K562 (cell line): ENCODE data around the gene SLC27A4. TPM values are rescaled to one million over a fixed set of nuclear protein-coding genes. Genes with fewer than 3 reads are reported as not detected.

Experiments
- ATAC-seq: fragments of 200-7000 bp; cut with Tn5 transposase; 3 replicates; pipeline ENCODE4 v1.9.1; 2020; ENCODE audit warnings: moderate library complexity
- BruUV-seq: library from RNA; stranded (reverse); fragments of 400-500 nt; replicated peaks from 2 replicates; lab custom pipeline; 2021; lab: Mats Ljungman, UMichigan
- CTCF ChIA-PET: fragments of 300-600 bp; formaldehyde crosslinking; extraction: SDS; loops from one replicate; lab custom pipeline; 2021; ENCODE audit warnings: low intra/inter-chr PET ratio; lab: Yijun Ruan, JAX
- POLR2A ChIA-PET: fragments of 300-600, 350-650 bp; sonication (Branson Sonifier 250); formaldehyde crosslinking; extraction: SDS; loops from one replicate; lab custom pipeline; 2021; ENCODE audit warnings: antibody characterized with exemption, inconsistent platforms; lab: Yijun Ruan, JAX
- DNase-seq, 4 experiments: peaks; one replicate each; pipeline versions ENCODE4 v3.0.0 to v3.0.0-alpha.2; 2011 to 2018; ENCODE audit warnings: low spot score in 3 of 4, mixed read lengths in 3 of 4; ENCODE audit errors: extremely low read depth in 1 of 4
- FAIRE-seq: peaks from 2 replicates; lab custom pipeline; 2011; peaks lifted over from hg19 to GRCh38; lab: Jason Lieb, UNC
- H2AFZ ChIP-seq: 2 replicates; pipeline ENCODE4 v1.6.0; 2011; ENCODE audit warnings: low read depth, low read length, control low read depth, inconsistent platforms
- H3K27ac ChIP-seq: fragments of 200-600 bp; 3 replicates; pipeline ENCODE4 v1.8.0; 2011; ENCODE audit warnings: low read depth, mild to moderate bottlenecking, control low read depth, inconsistent platforms, low read length, moderate library complexity, mixed read lengths; ENCODE audit errors: extremely low read depth
- H3K27me3 ChIP-seq, 2 experiments: fragments of 300-600 bp in 1 of 2; 2 replicates in 1 of 2; 3 replicates in 1 of 2; pipeline versions ENCODE4 v1.6.0 to v1.8.0; 2011; ENCODE audit warnings: inconsistent platforms in 2 of 2, low read length in 2 of 2, mild to moderate bottlenecking in 1 of 2, mixed read lengths in 1 of 2, moderate library complexity in 1 of 2; ENCODE audit not compliant: control insufficient read depth in 2 of 2, insufficient read depth in 2 of 2
- H3K36me3 ChIP-seq: fragments of 300-600 bp; 3 replicates; pipeline ENCODE4 v1.8.0; 2011; ENCODE audit warnings: mild to moderate bottlenecking, low read length, inconsistent platforms; ENCODE audit not compliant: control insufficient read depth, insufficient read depth
- H3K4me1 ChIP-seq, 2 experiments: fragments of 200-600 bp in 1 of 2; replicated peaks in 1 of 2; 2 replicates in 1 of 2; 3 replicates in 1 of 2; pipeline versions ENCODE4 v1.5.1 to v1.8.0; 2011; ENCODE audit warnings: inconsistent platforms in 2 of 2, low read length in 2 of 2, mild to moderate bottlenecking in 1 of 2, mixed read lengths in 1 of 2, moderate library complexity in 1 of 2; ENCODE audit not compliant: control insufficient read depth in 2 of 2, insufficient read depth in 2 of 2
- H3K4me2 ChIP-seq: 2 replicates; pipeline ENCODE4 v1.6.1; 2011; ENCODE audit warnings: low read length, control low read depth, inconsistent platforms, mixed read lengths; ENCODE audit not compliant: insufficient read depth
- H3K4me3 ChIP-seq: fragments of 200-600 bp; sonication (generic), shearing (Covaris generic); 2 replicates; pipeline ENCODE4 v1.5.1; 2016; ENCODE audit warnings: control low read depth, inconsistent platforms
- H3K79me2 ChIP-seq: fragments of 200-600 bp; 3 replicates; pipeline ENCODE4 v1.8.0; 2011; ENCODE audit warnings: low read length, inconsistent platforms; ENCODE audit not compliant: control insufficient read depth, insufficient read depth
- H3K9ac ChIP-seq, 2 experiments: 2 replicates each; pipeline versions ENCODE4 v1.6.0 to v1.6.1; 2011; ENCODE audit warnings: low read depth in 2 of 2, low read length in 2 of 2, control low read depth in 1 of 2, inconsistent platforms in 1 of 2, mild to moderate bottlenecking in 1 of 2, mixed read lengths in 1 of 2; ENCODE audit not compliant: insufficient read depth in 1 of 2
- H3K9me1 ChIP-seq: one replicate; pipeline ENCODE4 v1.6.0; 2011; ENCODE audit warnings: inconsistent platforms, mild to moderate bottlenecking, low read length, moderate library complexity; ENCODE audit not compliant: control insufficient read depth, insufficient read depth
- H3K9me3 ChIP-seq: replicated peaks from 2 replicates; pipeline ENCODE4 v1.5.1; 2011; ENCODE audit warnings: low read depth, low read length, inconsistent platforms; ENCODE audit not compliant: control insufficient read depth, insufficient read depth
- H4K20me1 ChIP-seq: replicated peaks from 2 replicates; pipeline ENCODE4 v1.6.1; 2011; ENCODE audit warnings: low read length, inconsistent platforms, mixed read lengths; ENCODE audit not compliant: control insufficient read depth, insufficient read depth
- BHLHE40 ChIP-seq: IDR thresholded peaks from 2 replicates; pipeline ENCODE4 v1.6.1; 2011; ENCODE audit warnings: low read length, improper control_type of control experiment
- E2F3 ChIP-seq: fragments of 250-450 bp; sonication (Bioruptor Pico); IDR thresholded peaks from 2 replicates; pipeline ENCODE4 v1.4.0; 2020; ENCODE audit warnings: mild to moderate bottlenecking
- E2F4 ChIP-seq: sonication (generic); formaldehyde crosslinking; IDR thresholded peaks from 2 replicates; pipeline ENCODE4 v1.8.0; 2022; ENCODE audit warnings: mild to moderate bottlenecking, low read depth, missing genetic modification reagents
- KDM5B ChIP-seq: fragments of 200-600 bp; sonication (generic); IDR thresholded peaks from 2 replicates; pipeline ENCODE4 v1.6.1; 2012; ENCODE audit warnings: low read depth, mild to moderate bottlenecking, moderate library complexity, low read length, control low read depth, inconsistent platforms; ENCODE audit not compliant: insufficient replicate concordance
- MTA1 ChIP-seq: fragments of 450-650 bp; IDR thresholded peaks from 2 replicates; pipeline ENCODE4 v1.6.1; 2017; ENCODE audit warnings: borderline replicate concordance
- TFE3 ChIP-seq: fragments of 450-650 bp; formaldehyde crosslinking; IDR thresholded peaks from 2 replicates; pipeline ENCODE4 v1.4.0; 2020; ENCODE audit warnings: mild to moderate bottlenecking, mixed read lengths
- TSC22D4 ChIP-seq: fragments of 450-650 bp; IDR thresholded peaks from 2 replicates; pipeline ENCODE4 v1.6.1; 2016; ENCODE audit warnings: missing genetic modification characterization, missing biosample characterization, control low read depth
- TSHZ1 ChIP-seq: fragments of 250-450 bp; sonication (Bioruptor Pico); IDR thresholded peaks from 2 replicates; pipeline ENCODE4 v1.4.0; 2020; ENCODE audit warnings: mild to moderate bottlenecking, moderate library complexity
- ZNF133 ChIP-seq: fragments of 250-450 bp; sonication (Bioruptor Pico); IDR thresholded peaks from 2 replicates; pipeline ENCODE4 v1.4.0; 2020; ENCODE audit warnings: mild to moderate bottlenecking
- ZNF445 ChIP-seq: fragments of 250-450 bp; sonication (Bioruptor Pico); IDR thresholded peaks from 2 replicates; pipeline ENCODE4 v1.4.0; 2020; ENCODE audit warnings: low read depth, mild to moderate bottlenecking, moderate library complexity
- ZNF518B ChIP-seq: fragments of 250-450 bp; sonication (Bioruptor Pico); IDR thresholded peaks from 2 replicates; pipeline ENCODE4 v1.5.0; 2021; ENCODE audit warnings: mild to moderate bottlenecking, moderate library complexity
- WGBS: fragments of 100-300 bp; shearing (Covaris generic); methylation state at CpG from one replicate; pipeline ENCODE4 v1.1.6; 2016; ENCODE audit warnings: low coverage, mixed read lengths; ENCODE audit not compliant: insufficient coverage; ENCODE audit errors: missing lambda C conversion rate; 5-methylcytosine and 5-hydroxymethylcytosine counted together
- in situ Hi-C: fragments of 300-500 bp; cut with MboI; formaldehyde crosslinking; loops from 4 replicates; pipeline ENCODE4 v1.15.0; 2018; ENCODE audit warnings: inconsistent platforms, mixed read lengths
- intact Hi-C: fragments of 100-400 bp; cut with micrococcal nuclease; formaldehyde crosslinking; loops from 2 replicates; pipeline ENCODE4 v1.14.2; 2022
- polyA plus RNA-seq, 8 experiments: library from polyadenylated mRNA; depleted of rRNA in 4 of 8; stranded (reverse) in 5 of 8; unstranded in 3 of 8; fragments of >200 nt; fragmentation: Nextera tagmentation in 2 of 8; fragmentation: Illumina TruSeq in 1 of 8; extraction: Ambion mirVana in 2 of 8; extraction: Trizol in 1 of 8; gene quantifications; 2 replicates each; pipeline versions ENCODE4 v1.2.1 to v1.2.3, GENCODE V29; 2011 to 2014; ENCODE audit warnings: inconsistent platforms in 1 of 8, missing spikeins in 1 of 8
- total RNA-seq, 7 experiments: library from RNA; depleted of rRNA in 6 of 7; stranded (reverse); fragments of >200 nt in 6 of 7; fragmentation: Illumina TruSeq in 2 of 7; extraction: Trizol in 2 of 7; gene quantifications; 2 replicates each; pipeline versions ENCODE4 v1.2.1 to v1.2.3, GENCODE V29; 2011 to 2021; ENCODE audit warnings: low replicate concordance in 1 of 7

SLC27A4 gene
- total and polyA plus RNA-seq, 9 of the 15 experiments (the other 6 are each of a cell fraction or from before 2014, with no cell fraction given) = 0.25 to 35.7 (median 14.0) TPM

- ATAC-seq (peak; percentile 23), DNase-seq (no peak), FAIRE-seq (no peak)
- in situ Hi-C loops = loop anchor here (5.0 to 10.0 kb wide), 2 partner anchors 1350 to 1563 kb away; no protein-coding TSS in a partner anchor
- H3K4me2 ChIP-seq = peak overlapping the region; percentile 97
- H3K4me1 ChIP-seq = peaks cover 8 to 19% of the 10 kb centered on the region in 2 experiments
- H3K9me1 ChIP-seq = no peaks in the 10 kb centered on the region
- H3K27me3 ChIP-seq = no peaks in the 10 kb centered on the region
- BruUV-seq = TSS peak; percentile 81
- intact Hi-C loops = loop anchor here (1.0 kb wide), 3 partner anchors 16 to 46 kb away; partner anchors contain the start of genes GOLGA2 and SWI5
- no peaks in the 10 kb centered on the region for H4K20me1 ChIP-seq
- CTCF ChIA-PET = no interaction called here
- under 1% methylated on average over 21 of the region's 21 CpGs for WGBS
- H3K9me3 ChIP-seq = no peaks in the 10 kb centered on the region
- H3K9ac ChIP-seq = peak overlapping the region; percentile 92 to 93
- H3K36me3 ChIP-seq = peaks cover 66% of the 10 kb centered on the region
- POLR2A ChIA-PET = interaction anchor here (0.6 to 4.0 kb wide), 9 partner anchors 11 to 1361 kb away, joined by 3 to 35 read pairs (median 5); no protein-coding TSS in a partner anchor
- H2AFZ ChIP-seq = peak overlapping the region; percentile 99
- H3K27ac ChIP-seq = peak overlapping the region; percentile 94
- H3K4me3 ChIP-seq = peak overlapping the region; percentile 67
- H3K79me2 ChIP-seq = peaks cover 49% of the 10 kb centered on the region
- TF ChIP-seq TSC22D4 (peak; percentile 87; the same call in 1 of the 2 replicates), E2F3 (0 out of 2 replicates have a peak, but pooled peaks have one; percentile 68), BHLHE40 (peak; percentile 72; the same call in 1 of the 2 replicates), MTA1 (no peak), TFE3 (CRISPR knock-in tag) (peak; percentile 100), E2F4 (CRISPR knock-in tag) (no peak), ZNF518B (CRISPR knock-in tag) (no peak), ZNF445 (CRISPR knock-in tag) (0 out of 2 replicates have a peak, but pooled peaks have one; percentile 16), ZNF133 (CRISPR knock-in tag) (0 out of 2 replicates have a peak, but pooled peaks have one; percentile 11), KDM5B (peak; percentile 89), TSHZ1 (0 out of 2 replicates have a peak, but pooled peaks have one; percentile 43)
Measured at GRCh38 chr9:128321879-128322403, 18.4 kb upstream of the SLC27A4 start.
